Ishikawa (cell line): ENCODE measurements around the gene SYS1.

ENCODE experiments used
- CEBPB ChIP-seq: IDR thresholded peaks from 2 replicates; pipeline ENCODE4 v1.6.1; 2012
- CREB1 ChIP-seq: IDR thresholded peaks from 2 replicates; pipeline ENCODE4 v1.6.1; 2012; ENCODE audit warnings: low read depth
- EGR1 ChIP-seq: IDR thresholded peaks from 2 replicates; pipeline ENCODE4 v1.6.1; 2012
- EP300 ChIP-seq: IDR thresholded peaks from 2 replicates; pipeline ENCODE4 v1.6.1; 2012; ENCODE audit warnings: borderline replicate concordance
- FOXM1 ChIP-seq: IDR thresholded peaks from 2 replicates; pipeline ENCODE4 v1.6.1; 2012; ENCODE audit warnings: low read depth, borderline replicate concordance
- NFIC ChIP-seq: IDR thresholded peaks from 2 replicates; pipeline ENCODE4 v1.6.1; 2012
- RAD21 ChIP-seq: IDR thresholded peaks from 2 replicates; pipeline ENCODE4 v1.6.1; 2012; ENCODE audit warnings: low read depth
- REST ChIP-seq: IDR thresholded peaks from 2 replicates; pipeline ENCODE4 v1.6.1; 2012; ENCODE audit warnings: low read depth, mild to moderate bottlenecking
- TAF1 ChIP-seq: IDR thresholded peaks from 2 replicates; pipeline ENCODE4 v1.6.1; 2012; ENCODE audit warnings: low read depth, mild to moderate bottlenecking
- TCF12 ChIP-seq: IDR thresholded peaks from 2 replicates; pipeline ENCODE4 v1.6.1; 2012; ENCODE audit warnings: low read depth
- TEAD4 ChIP-seq: IDR thresholded peaks from 2 replicates; pipeline ENCODE4 v1.6.1; 2012
- USF1 ChIP-seq: IDR thresholded peaks from 2 replicates; pipeline ENCODE4 v1.6.1; 2012
- YY1 ChIP-seq: IDR thresholded peaks from 2 replicates; pipeline ENCODE4 v1.6.1; 2012; ENCODE audit warnings: low read depth
- ZBTB7A ChIP-seq: IDR thresholded peaks from 2 replicates; pipeline ENCODE4 v1.6.1; 2012; ENCODE audit warnings: low read depth
- TF ChIP-seq, protein P1 (sequence below): IDR thresholded peaks from 2 replicates; pipeline ENCODE4 v1.6.1; 2012

Gene SYS1

DNA sequence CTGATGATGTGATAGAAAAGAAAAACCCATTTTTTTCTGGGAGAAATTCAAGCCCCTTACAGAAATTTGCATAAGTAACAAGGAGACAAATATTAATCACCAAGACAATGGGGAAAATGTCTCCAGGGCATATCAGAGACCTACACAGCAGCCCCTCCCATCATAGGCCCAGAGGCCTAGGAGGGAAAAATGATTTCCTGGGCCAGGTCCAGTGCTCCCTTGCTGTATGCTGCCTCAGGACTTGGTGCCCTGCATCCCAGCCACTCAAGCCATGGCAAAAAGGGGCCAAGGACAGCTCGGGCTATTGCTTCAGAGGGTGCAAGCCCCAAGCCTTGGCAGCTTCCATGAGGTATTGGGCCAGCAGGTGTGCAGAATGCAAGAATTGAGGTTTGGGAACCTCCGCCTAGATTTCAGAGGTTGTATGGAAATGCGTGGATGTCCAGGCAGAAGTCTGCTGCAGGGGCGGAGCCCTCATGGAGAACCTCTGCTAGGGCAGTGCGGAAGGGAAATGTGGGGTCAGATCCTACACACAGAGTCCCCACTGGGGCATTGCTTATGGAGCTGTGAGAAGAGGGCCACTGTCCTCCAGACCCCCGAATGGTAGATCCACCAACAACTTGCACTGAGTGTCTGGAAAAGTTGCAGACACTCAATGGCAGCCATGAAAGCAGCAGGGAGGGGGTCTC lies 37.5 kb downstream of the SYS1 start:
- TF ChIP-seq EP300 (no peak), TAF1 (no peak), YY1 (no peak), CEBPB (no peak), RAD21 (no peak), ZBTB7A (no peak), EGR1 (no peak), TEAD4 (no peak), REST (no peak)

GRCh38 chr20:45402946-45403345 lies 40.0 kb downstream of the SYS1 start:
- TF ChIP-seq REST (no peak), USF1 (no peak), YY1 (no peak), EP300 (no peak), NFIC (no peak), TAF1 (no peak), CEBPB (no peak), RAD21 (no peak), CREB1 (no peak), EGR1 (no peak), TCF12 (no peak), TEAD4 (no peak), ZBTB7A (no peak), FOXM1 (no peak)
- TF ChIP-seq, protein P1, sequence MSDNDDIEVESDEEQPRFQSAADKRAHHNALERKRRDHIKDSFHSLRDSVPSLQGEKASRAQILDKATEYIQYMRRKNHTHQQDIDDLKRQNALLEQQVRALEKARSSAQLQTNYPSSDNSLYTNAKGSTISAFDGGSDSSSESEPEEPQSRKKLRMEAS: no peak

DNA sequence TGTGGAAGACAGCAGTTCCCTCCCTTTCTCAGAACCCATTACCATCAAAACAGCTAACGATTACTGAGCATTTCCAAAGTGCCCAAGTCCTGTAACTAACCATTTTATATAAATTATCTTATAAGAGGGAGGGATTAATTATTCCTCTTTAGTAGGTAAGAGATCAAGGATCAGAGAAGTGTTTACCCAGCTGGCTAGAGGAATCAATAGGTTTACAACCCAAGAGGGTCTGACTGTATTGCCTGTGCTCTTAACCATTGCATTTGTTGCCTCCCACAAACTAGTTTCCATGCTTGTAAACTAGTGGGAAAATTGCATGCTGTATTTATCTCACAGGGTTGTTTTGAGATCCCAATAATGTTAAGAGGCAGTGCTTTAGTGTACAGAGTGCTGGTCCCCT lies 41.5 kb downstream of the SYS1 start:
- TF ChIP-seq EGR1: no peak
- no peak for TF ChIP-seq TAF1
- TF ChIP-seq TCF12: no peak

DNA sequence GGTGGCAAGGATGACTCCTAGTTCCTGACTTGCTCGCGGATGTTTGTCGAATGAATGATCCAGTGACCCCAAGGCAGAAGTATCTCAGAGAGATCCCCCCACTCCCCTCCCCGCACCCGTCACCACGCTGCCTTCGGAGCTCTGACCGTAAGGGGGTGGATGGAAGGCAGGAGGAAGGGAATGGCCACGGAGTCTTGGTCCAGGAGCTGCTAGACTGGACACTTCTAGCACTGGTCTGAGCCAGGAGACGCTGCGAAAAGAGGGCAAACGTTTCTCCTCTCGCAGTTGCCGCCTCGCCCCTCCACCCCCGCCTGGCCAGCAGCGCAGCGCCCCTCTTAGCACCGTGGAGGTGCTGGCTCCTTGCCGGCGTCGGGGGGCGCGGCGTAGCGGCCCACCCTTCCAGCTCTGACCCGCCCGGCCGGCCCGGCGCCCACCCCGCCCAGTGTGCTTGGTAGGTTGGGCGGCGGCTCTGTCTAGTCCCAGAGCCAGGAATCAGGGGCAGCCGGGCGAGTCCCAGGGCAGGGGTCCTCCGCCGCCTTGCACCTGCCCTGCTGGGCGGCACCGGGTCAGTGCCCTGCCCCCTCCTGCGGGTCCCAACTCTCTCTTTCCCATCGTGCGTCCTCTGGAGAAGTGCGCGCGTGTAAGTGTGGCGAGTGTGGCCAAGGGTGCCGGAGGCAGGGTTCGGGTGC lies 42.8 kb downstream of the SYS1 start:
- TF ChIP-seq EP300: no peak
- no peak for TF ChIP-seq EGR1
- TF ChIP-seq ZBTB7A: no peak
- TF ChIP-seq REST: no peak
- TF ChIP-seq NFIC: no peak; the same call in 1 of the 2 replicates
- no peak for TF ChIP-seq TEAD4
- TF ChIP-seq RAD21: no peak
- TF ChIP-seq, protein P1: no peak; the same call in 1 of the 2 replicates
- TF ChIP-seq CEBPB: no peak
- no peak for TF ChIP-seq USF1
- TF ChIP-seq YY1: no peak
- TF ChIP-seq TCF12: no peak
- TF ChIP-seq CREB1: no peak
- no peak for TF ChIP-seq FOXM1
- no peak for TF ChIP-seq TAF1
